ENCODE results near the gene OR6C65. TPM values are rescaled to one million over a fixed set of nuclear protein-coding genes. Genes with fewer than 3 reads are reported as not detected.
"Not testable (repeated sequence)": the region's sequence is repeated elsewhere in the genome, so short reads cannot be mapped to it uniquely, and the experiment has no call there.

The OR6C65 gene
- polyA plus RNA-seq, 1 experiment: not detected

DNA sequence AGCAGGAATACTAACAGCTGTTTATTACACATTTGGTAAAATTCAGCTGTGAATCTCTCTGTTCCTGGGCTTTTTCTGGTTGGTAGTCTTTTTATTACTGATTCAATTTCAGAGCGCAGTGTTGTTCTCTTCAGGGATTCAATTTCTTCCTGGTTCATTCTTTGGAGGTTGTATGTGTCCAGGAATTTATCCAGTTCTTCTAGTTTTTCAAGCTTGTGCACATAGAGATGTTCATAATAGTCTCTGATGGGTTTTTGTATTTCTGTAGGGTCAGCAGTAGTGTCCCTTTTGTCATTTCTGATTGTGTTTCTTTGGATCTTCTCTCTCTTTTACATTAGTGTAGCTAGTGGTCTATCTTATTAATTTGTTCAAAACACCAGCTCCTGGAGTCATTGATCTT lies 16.6 kb downstream of the OR6C65 start:
- POLR2A ChIA-PET: no interaction called here

DNA sequence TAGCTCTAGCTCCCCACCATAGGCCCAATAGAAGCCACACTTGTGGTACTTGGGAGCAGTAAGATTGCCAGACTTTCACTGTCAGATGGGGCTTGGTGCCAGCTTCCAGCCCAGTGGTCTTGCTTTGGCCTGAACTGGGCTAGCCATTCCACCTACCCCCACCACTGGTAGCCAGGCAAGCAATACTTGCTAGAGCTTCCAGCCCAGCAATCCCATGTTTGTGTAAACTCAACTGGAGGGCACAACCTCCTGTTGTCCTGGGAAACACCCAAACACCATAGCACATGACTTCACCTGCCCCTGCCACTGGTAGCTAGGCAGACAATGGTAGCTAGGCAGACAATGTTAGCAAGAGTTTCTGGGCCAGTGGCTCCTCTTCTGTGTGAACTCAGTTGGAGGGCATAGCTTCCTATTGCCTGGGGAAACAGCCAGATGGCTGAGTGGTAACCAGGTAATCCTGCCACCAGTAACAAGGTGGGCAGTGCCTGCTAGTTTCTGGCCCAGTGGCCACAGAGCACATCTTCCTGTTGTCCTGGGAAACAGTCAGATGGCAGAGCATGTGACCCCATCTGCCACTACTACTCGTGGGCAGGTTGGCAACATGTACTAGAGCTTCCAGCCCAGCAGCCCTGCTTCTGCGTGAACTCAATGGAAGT lies 20.1 kb downstream of the OR6C65 start:
- no peak for DNase-seq (ENCODE audit: low read depth, low spot score)
- POLR2A ChIA-PET: no interaction called here

More for the DNA sequence above, 16.6 kb downstream of the OR6C65 start:
- H3K27me3 ChIP-seq (ENCODE audit: control insufficient read depth, insufficient read depth, low read length): no peaks in the 10 kb centered on the region
- H3K4me3 ChIP-seq (ENCODE audit: low read depth, low read length): no peak overlapping the region
- TF ChIP-seq, protein P1, sequence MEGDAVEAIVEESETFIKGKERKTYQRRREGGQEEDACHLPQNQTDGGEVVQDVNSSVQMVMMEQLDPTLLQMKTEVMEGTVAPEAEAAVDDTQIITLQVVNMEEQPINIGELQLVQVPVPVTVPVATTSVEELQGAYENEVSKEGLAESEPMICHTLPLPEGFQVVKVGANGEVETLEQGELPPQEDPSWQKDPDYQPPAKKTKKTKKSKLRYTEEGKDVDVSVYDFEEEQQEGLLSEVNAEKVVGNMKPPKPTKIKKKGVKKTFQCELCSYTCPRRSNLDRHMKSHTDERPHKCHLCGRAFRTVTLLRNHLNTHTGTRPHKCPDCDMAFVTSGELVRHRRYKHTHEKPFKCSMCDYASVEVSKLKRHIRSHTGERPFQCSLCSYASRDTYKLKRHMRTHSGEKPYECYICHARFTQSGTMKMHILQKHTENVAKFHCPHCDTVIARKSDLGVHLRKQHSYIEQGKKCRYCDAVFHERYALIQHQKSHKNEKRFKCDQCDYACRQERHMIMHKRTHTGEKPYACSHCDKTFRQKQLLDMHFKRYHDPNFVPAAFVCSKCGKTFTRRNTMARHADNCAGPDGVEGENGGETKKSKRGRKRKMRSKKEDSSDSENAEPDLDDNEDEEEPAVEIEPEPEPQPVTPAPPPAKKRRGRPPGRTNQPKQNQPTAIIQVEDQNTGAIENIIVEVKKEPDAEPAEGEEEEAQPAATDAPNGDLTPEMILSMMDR (IDR thresholded peaks at IDR 0.05; ENCODE audit: low read depth, low read length): no peak
- DNase-seq (ENCODE audit: low read depth, low spot score): no peak
- CTCF ChIA-PET: no interaction called here
- H3K9me3 ChIP-seq (ENCODE audit: control insufficient read depth, insufficient read depth, low read length): no peaks in the 10 kb centered on the region
- no peak overlapping the region for H3K27ac ChIP-seq (ENCODE audit: low read depth, low read length)

GRCh38 chr12:55425954-55426353 lies 25.6 kb downstream of the OR6C65 start, which contains the start of gene OR6C76:
Gene OR6C76, plus strand, starts transcription at chr12:55426254. Its CDS starts 0 bp downstream, at chr12:55426254.
- Histone ChIP-seq H3K27me3 (ENCODE audit: control insufficient read depth, insufficient read depth, low read length) (no peaks in the 10 kb centered on the region), H3K9me3 (ENCODE audit: control insufficient read depth, insufficient read depth, low read length) (no peaks in the 10 kb centered on the region), H3K27ac (ENCODE audit: low read depth, low read length) (no peak within 1 kb of the TSS), H3K4me3 (ENCODE audit: low read depth, low read length) (no peak within 1 kb of the TSS)
- POLR2A ChIA-PET: no interaction called here
- TF ChIP-seq, protein P1 (IDR thresholded peaks at IDR 0.05; ENCODE audit: low read depth, low read length): no peak
- DNase-seq (ENCODE audit: low read depth, low spot score): no peak
- CTCF ChIA-PET: interaction anchor here (1.5 kb wide), 1 partner anchor 230 kb away, joined by 3 read pairs; no protein-coding TSS in a partner anchor

More for the DNA sequence above, 20.1 kb downstream of the OR6C65 start:
- no peak overlapping the region for H3K4me3 ChIP-seq (ENCODE audit: low read depth, low read length)
- no peaks in the 10 kb centered on the region for H3K9me3 ChIP-seq (ENCODE audit: control insufficient read depth, insufficient read depth, low read length)
- H3K27ac ChIP-seq (ENCODE audit: low read depth, low read length): no peak overlapping the region
- H3K27me3 ChIP-seq (ENCODE audit: control insufficient read depth, insufficient read depth, low read length): no peaks in the 10 kb centered on the region
- CTCF ChIA-PET: no interaction called here
- TF ChIP-seq, protein P1 (IDR thresholded peaks at IDR 0.05; ENCODE audit: low read depth, low read length): no peak

DNA sequence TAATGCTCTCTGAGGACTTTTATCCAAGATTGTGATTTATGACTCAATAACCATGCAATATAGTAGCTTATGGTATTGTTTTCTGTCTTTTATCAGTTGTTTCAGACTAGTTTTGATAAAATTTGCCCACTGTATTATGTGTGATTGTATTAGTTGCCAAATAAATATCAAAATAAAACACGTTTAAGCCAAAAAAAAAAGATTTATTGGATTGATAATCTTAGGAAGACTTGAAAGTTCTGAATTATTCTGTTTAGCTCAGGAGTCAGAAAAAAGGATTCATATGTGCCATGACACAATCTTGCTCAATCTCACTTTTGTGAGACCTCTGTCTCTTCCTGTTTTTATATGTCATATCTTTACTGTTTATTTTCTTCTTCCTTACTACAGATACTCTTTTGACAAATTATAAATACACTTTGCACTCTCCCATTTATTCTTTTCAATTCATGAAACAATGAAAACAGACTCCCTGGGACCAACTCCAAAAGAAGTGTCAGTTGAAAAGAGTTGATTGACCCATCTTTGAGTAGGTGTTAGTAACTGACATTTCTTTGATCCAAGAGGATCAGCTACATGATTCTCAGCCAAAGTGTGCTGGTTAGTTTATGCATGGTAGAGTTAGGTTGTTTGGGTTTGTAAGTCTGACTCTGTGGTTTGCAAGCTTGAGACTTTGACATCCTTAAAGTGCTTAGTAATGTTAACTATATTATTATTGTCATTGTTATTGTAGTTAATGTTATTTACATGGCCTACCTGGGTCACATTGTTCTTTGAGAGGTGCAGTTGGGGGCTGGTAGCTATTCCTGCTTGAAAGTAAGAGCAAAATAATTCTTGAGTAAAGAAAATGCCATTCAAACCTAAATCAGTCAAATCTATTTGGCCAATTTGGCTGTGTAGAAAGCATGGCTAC lies 28.3 kb downstream of the OR6C65 start:
- H3K27me3 ChIP-seq (ENCODE audit: control insufficient read depth, insufficient read depth, low read length): no peaks in the 10 kb centered on the region
- CTCF ChIA-PET: no interaction called here
- TF ChIP-seq, protein P1 (IDR thresholded peaks at IDR 0.05; ENCODE audit: low read depth, low read length): no peak
- DNase-seq (ENCODE audit: low read depth, low spot score): no peak
- no peak overlapping the region for H3K27ac ChIP-seq (ENCODE audit: low read depth, low read length)
- no peak overlapping the region for H3K4me3 ChIP-seq (ENCODE audit: low read depth, low read length)
- POLR2A ChIA-PET: no interaction called here
- H3K9me3 ChIP-seq (ENCODE audit: control insufficient read depth, insufficient read depth, low read length): no peaks in the 10 kb centered on the region

DNA sequence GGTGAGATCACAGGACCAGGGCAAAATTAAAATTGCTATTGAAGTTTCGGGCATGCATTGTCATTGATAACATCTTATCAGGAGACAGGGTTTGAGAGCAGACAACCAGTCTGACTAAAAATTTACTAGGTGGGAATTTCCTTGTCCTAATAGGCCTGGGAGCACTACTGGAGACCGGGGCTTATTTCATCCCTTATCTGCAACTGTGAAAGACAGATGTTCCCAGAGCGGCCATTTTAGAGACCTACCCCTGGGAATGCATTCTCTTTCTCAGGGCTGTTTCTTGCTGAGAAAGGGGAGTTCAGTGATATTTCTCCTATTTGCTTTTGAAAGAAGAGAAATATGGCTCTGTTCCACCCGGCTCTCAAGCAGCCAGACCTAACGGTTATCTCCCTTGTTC lies 40.9 kb downstream of the OR6C65 start:
- H3K4me3 ChIP-seq (ENCODE audit: low read depth, low read length); POLR2A ChIA-PET; DNase-seq (ENCODE audit: low read depth, low spot score); H3K27ac ChIP-seq (ENCODE audit: low read depth, low read length); CTCF ChIA-PET; H3K9me3 ChIP-seq (ENCODE audit: control insufficient read depth, insufficient read depth, low read length); H3K27me3 ChIP-seq (ENCODE audit: control insufficient read depth, insufficient read depth, low read length): not testable (repeated sequence)
